ENCODE results near the gene PPP6R2.

The PPP6R2 gene

GRCh38 chr22:50342651-50343540 is at the start of gene PPP6R2:
PPP6R2 (plus strand) TSS chr22:50343327; CDS start chr22:50393909, 50,582 bp downstream.
- peak; percentile 86 for DNase-seq (ENCODE audit: low spot score)

- DNase-seq (ENCODE audit: low spot score) = no peak
These were observed 49.4 kb upstream of the PPP6R2 start for GRCh38 chr22:50293441-50294318.

- no peak for DNase-seq (ENCODE audit: low spot score)
These were observed 48.8 kb upstream of the PPP6R2 start for GRCh38 chr22:50294319-50294656.

GRCh38 chr22:50296658-50297490 is 46.3 kb upstream of the PPP6R2 start:
- no peak for DNase-seq (ENCODE audit: low spot score)

- no peak for DNase-seq (ENCODE audit: low spot score)
These were observed 45.4 kb upstream of the PPP6R2 start for GRCh38 chr22:50297510-50298265.

- no peak for DNase-seq (ENCODE audit: low spot score)
These were observed 44.9 kb upstream of the PPP6R2 start for GRCh38 chr22:50298266-50298637.

GRCh38 chr22:50298937-50299784 is 44.0 kb upstream of the PPP6R2 start:
- DNase-seq (ENCODE audit: low spot score) = no peak

- no peak for DNase-seq (ENCODE audit: low spot score)
These were observed 43.1 kb upstream of the PPP6R2 start for GRCh38 chr22:50299785-50300619.

- DNase-seq (ENCODE audit: low spot score) = no peak
These were observed 42.4 kb upstream of the PPP6R2 start for GRCh38 chr22:50300620-50301257.

- DNase-seq (ENCODE audit: low spot score) = no peak
These were observed 41.5 kb upstream of the PPP6R2 start for GRCh38 chr22:50301581-50301991.

- DNase-seq (ENCODE audit: low spot score) = peak; percentile 11
These were observed 41.0 kb upstream of the PPP6R2 start for GRCh38 chr22:50302041-50302541.

GRCh38 chr22:50302564-50302963 is 40.6 kb upstream of the PPP6R2 start:
- DNase-seq (ENCODE audit: low spot score) = no peak

GRCh38 chr22:50303515-50303847 is 39.6 kb upstream of the PPP6R2 start:
- no peak for DNase-seq (ENCODE audit: low spot score)

- DNase-seq (ENCODE audit: low spot score) = peak; percentile 14
These were observed 39.1 kb upstream of the PPP6R2 start for GRCh38 chr22:50303848-50304527.

- peak; percentile 12 for DNase-seq (ENCODE audit: low spot score)
These were observed 38.4 kb upstream of the PPP6R2 start for GRCh38 chr22:50304528-50305392.

GRCh38 chr22:50305393-50305922 is 37.7 kb upstream of the PPP6R2 start:
- DNase-seq (ENCODE audit: low spot score) = no peak
